Measurements from ENCODE around the gene TMSB4X.
A peak's percentile ranks its signal among the peaks of the same experiment; 100 is the strongest.

TMSB4X gene

DNA sequence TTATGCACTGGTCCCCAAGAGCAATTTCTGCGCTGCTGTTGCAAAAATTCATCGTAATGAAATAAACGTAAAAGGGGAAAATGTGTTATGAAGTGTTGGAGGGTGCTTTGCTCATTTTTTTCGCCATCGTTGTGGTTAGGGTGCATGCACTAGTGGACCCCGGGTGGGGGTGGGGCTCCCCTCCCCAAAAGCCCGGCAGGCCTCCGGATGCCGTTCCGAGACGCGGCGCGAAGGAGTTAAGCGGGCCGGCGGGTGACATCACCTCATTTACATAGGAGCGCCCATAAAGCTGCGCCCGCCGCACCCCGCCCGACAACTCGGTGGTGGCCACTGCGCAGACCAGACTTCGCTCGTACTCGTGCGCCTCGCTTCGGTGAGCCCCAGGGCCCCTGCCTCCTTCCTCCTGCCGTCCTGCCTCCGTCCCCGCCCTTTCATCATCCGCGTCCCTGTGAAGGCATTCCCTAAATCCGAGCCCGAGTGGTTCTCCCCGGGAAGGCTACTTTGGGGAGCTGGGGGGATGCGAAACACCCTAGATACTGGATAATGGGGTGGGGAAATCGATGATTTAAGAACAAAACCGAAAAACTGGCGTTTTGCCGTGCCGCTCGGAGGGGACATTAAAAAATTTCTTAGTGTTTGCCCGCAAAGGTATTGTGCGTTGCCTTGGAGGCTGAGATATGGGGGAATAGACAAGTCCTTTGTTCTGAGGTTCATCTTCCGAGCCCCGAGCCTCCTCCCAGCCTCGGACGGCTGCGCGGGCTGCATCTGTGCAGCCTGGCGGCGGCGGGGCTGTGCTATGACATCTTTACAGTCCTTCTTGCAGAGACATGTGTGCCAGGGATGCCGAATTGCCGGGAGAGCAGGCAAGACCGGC lies at the start of gene TMSB4X:
Gene TMSB4X (plus strand): TSS at position 315 of the 874 bp plus-strand sequence.
- no peak for TF ChIP-seq EZH2 (IDR thresholded peaks at IDR 0.05; ENCODE audit: borderline replicate concordance, low read length)
- TF ChIP-seq CTCF (IDR thresholded peaks at IDR 0.05; ENCODE audit: low read length), result no peak
- no peak within 1 kb of the TSS for H2AFZ ChIP-seq (ENCODE audit: low read length)
- H3K9me3 ChIP-seq (ENCODE audit: low read length), result no peaks in the 10 kb centered on the region
- peaks cover 29% of the 10 kb centered on the region for H3K79me2 ChIP-seq (ENCODE audit: insufficient read depth, low read length)
- H3K4me1 ChIP-seq (ENCODE audit: insufficient read depth, low read length, severe bottlenecking), result peaks cover 68% of the 10 kb centered on the region
- H4K20me1 ChIP-seq (ENCODE audit: insufficient read depth, low read length), result no peaks in the 10 kb centered on the region
- H3K27me3 ChIP-seq (ENCODE audit: insufficient read depth, low read length), result no peaks in the 10 kb centered on the region
- H3K9ac ChIP-seq (ENCODE audit: low read length), result peak within 1 kb of the TSS; percentile 100
- H3K4me2 ChIP-seq (ENCODE audit: low read length), result peak within 1 kb of the TSS; percentile 78
- peaks cover 27% of the 10 kb centered on the region for H3K36me3 ChIP-seq (ENCODE audit: insufficient read depth, low read length)
- peak within 1 kb of the TSS; percentile 97 for H3K27ac ChIP-seq (ENCODE audit: low read depth, low read length, poor library complexity, severe bottlenecking)
- H3K9me2 ChIP-seq (ENCODE audit: low read depth, low read length), result no peaks in the 10 kb centered on the region
- H3F3A ChIP-seq (ENCODE audit: insufficient read depth, low read length), result peaks cover 25% of the 10 kb centered on the region
- peak within 1 kb of the TSS; percentile 100 for H3K4me3 ChIP-seq (ENCODE audit: low read depth, low read length, poor library complexity, severe bottlenecking)

- Histone ChIP-seq H4K20me1 (ENCODE audit: insufficient read depth, low read length) (no peaks in the 10 kb centered on the region), H3K4me3 (ENCODE audit: low read depth, low read length, poor library complexity, severe bottlenecking) (no peak overlapping the region), H3F3A (ENCODE audit: insufficient read depth, low read length) (no peaks in the 10 kb centered on the region), H3K4me1 (ENCODE audit: insufficient read depth, low read length, severe bottlenecking) (no peaks in the 10 kb centered on the region), H2AFZ (ENCODE audit: low read length) (no peak overlapping the region), H3K27me3 (ENCODE audit: insufficient read depth, low read length) (no peaks in the 10 kb centered on the region), H3K9ac (ENCODE audit: low read length) (no peak overlapping the region), H3K4me2 (ENCODE audit: low read length) (no peak overlapping the region), H3K9me3 (ENCODE audit: low read length) (no peaks in the 10 kb centered on the region), H3K36me3 (ENCODE audit: insufficient read depth, low read length) (no peaks in the 10 kb centered on the region), H3K9me2 (ENCODE audit: low read depth, low read length) (no peaks in the 10 kb centered on the region), H3K79me2 (ENCODE audit: insufficient read depth, low read length) (no peaks in the 10 kb centered on the region), H3K27ac (ENCODE audit: low read depth, low read length, poor library complexity, severe bottlenecking) (no peak overlapping the region)
- no peak for TF ChIP-seq CTCF (IDR thresholded peaks at IDR 0.05; ENCODE audit: low read length)
- TF ChIP-seq EZH2 (IDR thresholded peaks at IDR 0.05; ENCODE audit: borderline replicate concordance, low read length), result no peak
Observed at GRCh38 chrX:12929701-12930100, 45.2 kb upstream of the TMSB4X start.

GRCh38 chrX:12930150-12930549 lies 44.8 kb upstream of the TMSB4X start:
- H3K9ac ChIP-seq (ENCODE audit: low read length), result no peak overlapping the region
- no peak overlapping the region for H3K4me2 ChIP-seq (ENCODE audit: low read length)
- no peaks in the 10 kb centered on the region for H3K36me3 ChIP-seq (ENCODE audit: insufficient read depth, low read length)
- no peaks in the 10 kb centered on the region for H4K20me1 ChIP-seq (ENCODE audit: insufficient read depth, low read length)
- TF ChIP-seq EZH2 (IDR thresholded peaks at IDR 0.05; ENCODE audit: borderline replicate concordance, low read length) (no peak), CTCF (IDR thresholded peaks at IDR 0.05; ENCODE audit: low read length) (no peak)
- H3F3A ChIP-seq (ENCODE audit: insufficient read depth, low read length), result no peaks in the 10 kb centered on the region
- H3K9me3 ChIP-seq (ENCODE audit: low read length), result no peaks in the 10 kb centered on the region
- no peaks in the 10 kb centered on the region for H3K27me3 ChIP-seq (ENCODE audit: insufficient read depth, low read length)
- no peak overlapping the region for H3K27ac ChIP-seq (ENCODE audit: low read depth, low read length, poor library complexity, severe bottlenecking)
- no peaks in the 10 kb centered on the region for H3K9me2 ChIP-seq (ENCODE audit: low read depth, low read length)
- H3K4me1 ChIP-seq (ENCODE audit: insufficient read depth, low read length, severe bottlenecking), result no peaks in the 10 kb centered on the region
- H2AFZ ChIP-seq (ENCODE audit: low read length), result no peak overlapping the region
- no peak overlapping the region for H3K4me3 ChIP-seq (ENCODE audit: low read depth, low read length, poor library complexity, severe bottlenecking)
- no peaks in the 10 kb centered on the region for H3K79me2 ChIP-seq (ENCODE audit: insufficient read depth, low read length)
